GM12864 (cell line): ENCODE data around the gene GPR158.
"Not testable (repeated sequence)": the region's sequence is repeated elsewhere in the genome, so short reads cannot be mapped to it uniquely, and the experiment has no call there.

Experiments
- DNase-seq: peaks from one replicate; pipeline ENCODE4 v3.0.0-alpha.2; 2011; ENCODE audit warnings: low read depth
- H3K4me3 ChIP-seq: 2 replicates; pipeline ENCODE4 v1.5.1; 2011; ENCODE audit warnings: mild to moderate bottlenecking, low read depth, low read length, control low read depth
- CTCF ChIP-seq: IDR thresholded peaks from 2 replicates; pipeline ENCODE4 v1.5.1; 2011; ENCODE audit warnings: low read depth, mild to moderate bottlenecking, moderate library complexity, low read length, control low read depth, inconsistent platforms; ENCODE audit errors: missing control alignments

GPR158 gene

GRCh38 chr10:25356609-25357008 is 181.8 kb downstream of the GPR158 start:
- no peak for TF ChIP-seq CTCF
- no peak for DNase-seq
- no peak overlapping the region for H3K4me3 ChIP-seq

- no peak overlapping the region for H3K4me3 ChIP-seq
- TF ChIP-seq CTCF: no peak
- no peak for DNase-seq
These were observed 182.5 kb downstream of the GPR158 start for GRCh38 chr10:25357269-25357668.

- DNase-seq: no peak
- no peak overlapping the region for H3K4me3 ChIP-seq
- TF ChIP-seq CTCF: no peak
These were observed 207.4 kb downstream of the GPR158 start for GRCh38 chr10:25382029-25382810.

- DNase-seq: not testable (repeated sequence)
These were observed 208.1 kb downstream of the GPR158 start for GRCh38 chr10:25382901-25383300.

GRCh38 chr10:25383686-25384085 is 208.9 kb downstream of the GPR158 start:
- no peak for DNase-seq
- TF ChIP-seq CTCF: no peak
- no peak overlapping the region for H3K4me3 ChIP-seq

More at GRCh38 chr10:25382901-25383300, 208.1 kb downstream of the GPR158 start:
- H3K4me3 ChIP-seq: not testable (repeated sequence)

- no peak for TF ChIP-seq CTCF
- DNase-seq: no peak
- H3K4me3 ChIP-seq: no peak overlapping the region
These were observed 209.8 kb downstream of the GPR158 start for GRCh38 chr10:25384618-25385017.

- TF ChIP-seq CTCF: no peak
- H3K4me3 ChIP-seq: no peak overlapping the region
- DNase-seq: no peak
These were observed 213.5 kb downstream of the GPR158 start for GRCh38 chr10:25388188-25388861.
